Body of pancreas (tissue), 4 donors: ENCODE results near the gene QKI. TPM values are rescaled to one million over a fixed set of nuclear protein-coding genes. Genes with fewer than 3 reads are reported as not detected.
"Not testable (repeated sequence)": the region's sequence is repeated elsewhere in the genome, so short reads cannot be mapped to it uniquely, and the experiment has no call there.

Source experiments
- ATAC-seq: fragments of 150-250 bp; one replicate; pipeline ENCODE4 v1.9.1; 2016
- DNase-seq, 4 donors: peaks; one replicate each; pipeline ENCODE4 v3.0.0-alpha.2; 2019
- H3K27ac ChIP-seq, 4 donors: fragments of 200-600 bp; sonication (generic); 1 replicate in 3 of 4; 2 replicates in 1 of 4; pipeline versions ENCODE4 v1.5.1 to v1.6.1; 2016 to 2019; ENCODE audit warnings: mild to moderate bottlenecking in 1 of 4, mixed read lengths in 1 of 4, moderate library complexity in 1 of 4
- H3K27me3 ChIP-seq, 2 donors: fragments of 200-600 bp; sonication (generic); one replicate each; pipeline ENCODE4 v1.6.0; 2016; ENCODE audit warnings: mild to moderate bottlenecking in 1 of 2
- H3K36me3 ChIP-seq, 2 donors: fragments of 200-600 bp; sonication (generic); replicated peaks in 1 of 2; 2 replicates each; pipeline ENCODE4 v1.5.1; 2016; ENCODE audit warnings: low read depth in 2 of 2; ENCODE audit not compliant: insufficient read depth in 1 of 2
- H3K4me1 ChIP-seq: fragments of 200-600 bp; sonication (generic); one replicate; pipeline ENCODE4 v1.6.0; 2016
- H3K4me3 ChIP-seq, 2 donors: fragments of 200-600 bp; sonication (generic); 1 replicate in 1 of 2; 2 replicates in 1 of 2; pipeline ENCODE4 v1.5.1; 2016 to 2019
- H3K9me3 ChIP-seq, 3 donors: fragments of 200-600 bp; sonication (generic); 1 replicate in 2 of 3; 2 replicates in 1 of 3; pipeline ENCODE4 v1.5.1; 2016
- CTCF ChIP-seq, 7 experiments: fragments of 450-650 bp in 4 of 7; fragments of 200-600 bp in 3 of 7; sonication (generic) in 3 of 7; IDR thresholded peaks; one replicate each; pipeline ENCODE4 v1.5.1; 2016 to 2019; ENCODE audit warnings: antibody characterized with exemption in 7 of 7
- POLR2A ChIP-seq, 3 donors: fragments of 450-650 bp; IDR thresholded peaks; one replicate each; pipeline ENCODE4 v1.6.1; 2016; ENCODE audit warnings: antibody characterized with exemption in 3 of 3, mild to moderate bottlenecking in 2 of 3
- WGBS, 2 donors: methylation state at CpG; one replicate each; pipeline ENCODE4 v1.1.5; 2017; 5-methylcytosine and 5-hydroxymethylcytosine counted together
- intact Hi-C: fragments of 100-400 bp; cut with DNase I; formaldehyde crosslinking; loops from one replicate; pipeline ENCODE4 v1.15.1; 2023
- total RNA-seq, 2 donors: library from RNA; depleted of rRNA; stranded (reverse); fragments of >200 nt; gene quantifications; one replicate each; pipeline ENCODE4 v1.1.0, GENCODE V29; 2016

The QKI gene
- total RNA-seq, 2 donors from 2014 or later: 60.4 to 61.3 TPM

GRCh38 chr6:163383912-163384311 lies 30.6 kb upstream of the QKI start:
- intact Hi-C loops: no loop called here
- no peak for DNase-seq
- no peak overlapping the region for H3K4me3 ChIP-seq
- WGBS, 2 donors: 89 to 90% methylated on average over 5 of the region's 5 CpGs
- no peak overlapping the region for H3K27ac ChIP-seq
- no peaks in the 10 kb centered on the region for H3K36me3 ChIP-seq
- TF ChIP-seq CTCF (IDR thresholded peaks at IDR 0.05): no peak
- no peaks in the 10 kb centered on the region for H3K9me3 ChIP-seq
- no peaks in the 10 kb centered on the region for H3K4me1 ChIP-seq
- H3K27me3 ChIP-seq: no peaks in the 10 kb centered on the region
- no peak for ATAC-seq

GRCh38 chr6:163384510-163384909 lies 30.0 kb upstream of the QKI start:
- Histone ChIP-seq H3K4me1 (no peaks in the 10 kb centered on the region), H3K36me3 (no peaks in the 10 kb centered on the region), H3K27ac (no peak overlapping the region), H3K4me3 (no peak overlapping the region), H3K9me3 (no peaks in the 10 kb centered on the region), H3K27me3 (no peaks in the 10 kb centered on the region)
- intact Hi-C loops: no loop called here
- DNase-seq (no peak), ATAC-seq (no peak)
- no peak for TF ChIP-seq POLR2A (IDR thresholded peaks at IDR 0.05)
- TF ChIP-seq CTCF (IDR thresholded peaks at IDR 0.05): no peak
- WGBS, 2 donors: 59 to 62% methylated on average over 2 of the region's 2 CpGs

- H3K27me3 ChIP-seq, H3K4me3 ChIP-seq, H3K36me3 ChIP-seq, H3K4me1 ChIP-seq, H3K27ac ChIP-seq, DNase-seq, intact Hi-C loops, ATAC-seq, H3K9me3 ChIP-seq: not testable (repeated sequence)
- WGBS, 2 donors: 95% methylated on average over 8 to 13 of the region's 13 CpGs
Observed at GRCh38 chr6:163385503-163385902, 29.0 kb upstream of the QKI start.

GRCh38 chr6:163386329-163386908 lies 28.1 kb upstream of the QKI start:
- H3K4me3 ChIP-seq: no peak overlapping the region
- no peak for ATAC-seq
- H3K9me3 ChIP-seq: no peaks in the 10 kb centered on the region
- TF ChIP-seq POLR2A (IDR thresholded peaks at IDR 0.05) (no peak), CTCF (IDR thresholded peaks at IDR 0.05) (no peak)
- no peaks in the 10 kb centered on the region for H3K27me3 ChIP-seq
- H3K27ac ChIP-seq: no peak overlapping the region
- intact Hi-C loops: no loop called here
- DNase-seq: no peak
- no peaks in the 10 kb centered on the region for H3K36me3 ChIP-seq
- WGBS, 2 donors: 66 to 71% methylated on average over 8 of the region's 8 CpGs
- H3K4me1 ChIP-seq: no peaks in the 10 kb centered on the region

- WGBS, 2 donors: 91 to 94% methylated on average over 5 of the region's 5 CpGs
- H3K27ac ChIP-seq: no peak overlapping the region
- peaks cover 5% of the 10 kb centered on the region for H3K4me1 ChIP-seq
- no peak overlapping the region for H3K4me3 ChIP-seq
- intact Hi-C loops: no loop called here
- no peaks in the 10 kb centered on the region for H3K36me3 ChIP-seq
- DNase-seq (no peak), ATAC-seq (no peak)
- no peaks in the 10 kb centered on the region for H3K27me3 ChIP-seq
- peaks cover 0 to 3% (median 0%) of the 10 kb centered on the region in 3 donors for H3K9me3 ChIP-seq
- TF ChIP-seq POLR2A (IDR thresholded peaks at IDR 0.05) (no peak), CTCF (IDR thresholded peaks at IDR 0.05) (no peak)
Observed at GRCh38 chr6:163387317-163387716, 27.2 kb upstream of the QKI start.
